DMS53 treated with DMSO at 0.1 percent for 48 hours (cell line): ENCODE data around the gene PCDHA9.
A peak's percentile ranks its signal among the peaks of the same experiment; 100 is the strongest.
"Not testable (repeated sequence)": the region's sequence is repeated elsewhere in the genome, so short reads cannot be mapped to it uniquely, and the experiment has no call there.

Experiments used
- DNase-seq: peaks from one replicate; lab custom pipeline; 2025; ENCODE audit not compliant: unreplicated experiment; lab: John Stamatoyannopoulos, UW

Gene PCDHA9

GRCh38 chr5:140875085-140876065 lies 27.2 kb downstream of the PCDHA9 start, which contains the start of gene PCDHA12:
TSS of gene PCDHA12 (plus strand) at chr5:140875308. CDS start at chr5:140875473, 165 bp downstream.
- peak; percentile 36 for DNase-seq

GRCh38 chr5:140876541-140877261 lies 28.5 kb downstream of the PCDHA9 start:
- DNase-seq = not testable (repeated sequence)

GRCh38 chr5:140877262-140877581 lies 29.0 kb downstream of the PCDHA9 start:
- DNase-seq = no peak

GRCh38 chr5:140881889-140882590 lies 33.9 kb downstream of the PCDHA9 start, which contains the start of gene PCDHA13:
TSS of gene PCDHA13 (plus strand) at chr5:140882124. CDS start at chr5:140882269, 145 bp downstream.
- DNase-seq = peak; percentile 72

- peak; percentile 73 for DNase-seq
Measured at GRCh38 chr5:140882591-140882899, 34.4 kb downstream of the PCDHA9 start.

- DNase-seq = no peak
Measured at GRCh38 chr5:140883373-140883772, 35.2 kb downstream of the PCDHA9 start.

- no peak for DNase-seq
Measured at GRCh38 chr5:140883927-140884697, 35.9 kb downstream of the PCDHA9 start.
